H1 (cell line): ENCODE data around the gene CNGA2. TPM values are rescaled to one million over a fixed set of nuclear protein-coding genes. Genes with fewer than 3 reads are reported as not detected.

Source experiments
- CTCF ChIA-PET: fragments of 300-600 bp; sonication (Branson Sonifier 250); formaldehyde crosslinking; loops from one replicate; lab custom pipeline; 2021; ENCODE audit not compliant: partially characterized antibody; lab: Charles Lee
- POLR2A ChIA-PET: fragments of 300-600 bp; sonication (Branson Sonifier 250); formaldehyde crosslinking; loops from one replicate; lab custom pipeline; 2021; ENCODE audit warnings: inconsistent platforms; ENCODE audit not compliant: partially characterized antibody; lab: Charles Lee
- DNase-seq, 2 experiments: peaks; one replicate each; pipeline versions ENCODE4 v3.0.0 to v3.0.0-alpha.2; 2010 to 2022; ENCODE audit warnings: low spot score in 2 of 2, low read depth in 1 of 2, mixed read lengths in 1 of 2
- FAIRE-seq: peaks from 2 replicates; lab custom pipeline; 2011; peaks lifted over from hg19 to GRCh38; lab: Jason Lieb, UNC
- H2AFZ ChIP-seq: 2 replicates; pipeline ENCODE4 v1.8.1; 2012; ENCODE audit warnings: low read length, inconsistent platforms
- H2AK5ac ChIP-seq: 2 replicates; pipeline ENCODE4 v1.6.1; 2013; ENCODE audit warnings: low read depth, low read length
- H2BK120ac ChIP-seq: replicated peaks from 2 replicates; pipeline ENCODE3; 2013; ENCODE audit warnings: low read depth, low read length, inconsistent platforms
- H2BK12ac ChIP-seq: 2 replicates; pipeline ENCODE4 v1.6.1; 2013; ENCODE audit warnings: low read depth, low read length
- H2BK15ac ChIP-seq: 2 replicates; pipeline ENCODE4 v1.6.1; 2013; ENCODE audit warnings: low read length
- H2BK20ac ChIP-seq: 2 replicates; pipeline ENCODE4 v1.6.1; 2013; ENCODE audit warnings: low read length
- H2BK5ac ChIP-seq: 2 replicates; pipeline ENCODE4 v1.6.1; 2013; ENCODE audit warnings: low read depth, low read length
- H3K14ac ChIP-seq: 2 replicates; pipeline ENCODE4 v1.6.1; 2013; ENCODE audit warnings: inconsistent platforms; ENCODE audit not compliant: insufficient read length
- H3K18ac ChIP-seq: 2 replicates; pipeline ENCODE4 v1.6.1; 2013; ENCODE audit warnings: low read length; ENCODE audit errors: extremely low read depth
- H3K23ac ChIP-seq: 2 replicates; pipeline ENCODE4 v1.6.1; 2013; ENCODE audit warnings: inconsistent platforms; ENCODE audit not compliant: insufficient read length
- H3K23me2 ChIP-seq: 2 replicates; pipeline ENCODE4 v1.6.1; 2013; ENCODE audit warnings: low read depth, low read length
- H3K27ac ChIP-seq: 2 replicates; pipeline ENCODE4 v1.6.1; 2011; ENCODE audit warnings: low read depth, low read length, inconsistent platforms
- H3K27me3 ChIP-seq, 4 experiments: replicated peaks in 1 of 4; 1 replicate in 1 of 4; 2 replicates in 3 of 4; pipeline versions ENCODE4 v1.6.1 to v1.8.1; 2011 to 2013; ENCODE audit warnings: low read length in 3 of 4, mild to moderate bottlenecking in 3 of 4, inconsistent platforms in 2 of 4, mixed read lengths in 2 of 4, moderate library complexity in 1 of 4; ENCODE audit not compliant: control insufficient read depth in 3 of 4, insufficient read depth in 3 of 4; ENCODE audit errors: extremely low read depth in 1 of 4
- H3K36me3 ChIP-seq, 4 experiments: 2 replicates each; pipeline versions ENCODE4 v1.6.1 to v1.8.1; 2011 to 2013; ENCODE audit warnings: mild to moderate bottlenecking in 4 of 4, low read length in 3 of 4, moderate library complexity in 2 of 4, control low read depth in 1 of 4, inconsistent platforms in 1 of 4; ENCODE audit not compliant: insufficient read depth in 4 of 4, control insufficient read depth in 2 of 4
- H3K4ac ChIP-seq: replicated peaks from 2 replicates; pipeline ENCODE3; 2013; ENCODE audit warnings: low read length, low read depth, mixed read lengths, inconsistent platforms; ENCODE audit not compliant: insufficient read length
- H3K4me1 ChIP-seq, 4 experiments: replicated peaks in 1 of 4; 1 replicate in 1 of 4; 2 replicates in 3 of 4; pipeline versions ENCODE4 v1.6.1 to v1.8.1; 2011 to 2013; ENCODE audit warnings: low read length in 3 of 4, inconsistent platforms in 2 of 4, mixed read lengths in 1 of 4; ENCODE audit not compliant: insufficient read depth in 4 of 4, control insufficient read depth in 3 of 4
- H3K4me2 ChIP-seq, 2 experiments: 2 replicates each; pipeline versions ENCODE4 v1.6.1 to v1.8.1; 2011 to 2013; ENCODE audit warnings: low read depth in 2 of 2, low read length in 2 of 2, control low read depth in 1 of 2, inconsistent platforms in 1 of 2, mild to moderate bottlenecking in 1 of 2; ENCODE audit not compliant: insufficient read depth in 1 of 2
- H3K4me3 ChIP-seq, 4 experiments: fragments of 200-600, 300-600 bp in 1 of 4; sonication (generic), shearing (Covaris generic), sonication (Bioruptor Twin) in 1 of 4; 2 replicates each; pipeline versions ENCODE4 v1.5.1 to v1.8.1; 2011 to 2016; ENCODE audit warnings: low read length in 4 of 4, low read depth in 3 of 4, control low read depth in 2 of 4, inconsistent platforms in 2 of 4, mild to moderate bottlenecking in 2 of 4, mixed read lengths in 1 of 4, moderate library complexity in 1 of 4; ENCODE audit not compliant: insufficient read depth in 2 of 4; ENCODE audit errors: extremely low read depth in 1 of 4
- H3K56ac ChIP-seq: replicated peaks from 2 replicates; pipeline ENCODE3; 2013; ENCODE audit warnings: low read depth, mild to moderate bottlenecking, mixed read lengths, low read length, inconsistent platforms; ENCODE audit not compliant: insufficient read length
- H3K79me1 ChIP-seq: 2 replicates; pipeline ENCODE4 v1.6.1; 2013; ENCODE audit warnings: low read depth, low read length, control low read depth
- H3K79me2 ChIP-seq, 2 experiments: 2 replicates each; pipeline versions ENCODE4 v1.6.1 to v1.8.1; 2012 to 2013; ENCODE audit warnings: low read length in 2 of 2, mild to moderate bottlenecking in 2 of 2, inconsistent platforms in 1 of 2; ENCODE audit not compliant: insufficient read depth in 2 of 2, control insufficient read depth in 1 of 2
- H3K9ac ChIP-seq, 4 experiments: replicated peaks in 1 of 4; 1 replicate in 1 of 4; 2 replicates in 3 of 4; pipeline versions ENCODE4 v1.6.1 to v1.8.1; 2011 to 2013; ENCODE audit warnings: low read depth in 3 of 4, low read length in 3 of 4, control low read depth in 2 of 4, mild to moderate bottlenecking in 2 of 4, moderate library complexity in 2 of 4, inconsistent platforms in 1 of 4; ENCODE audit errors: extremely low read depth in 1 of 4
- H3K9me3 ChIP-seq, 2 experiments: 2 replicates each; pipeline versions ENCODE4 v1.6.1 to v1.8.1; 2012 to 2013; ENCODE audit warnings: mild to moderate bottlenecking in 2 of 2, moderate library complexity in 2 of 2, control low read depth in 1 of 2, inconsistent platforms in 1 of 2, low read depth in 1 of 2, low read length in 1 of 2, mixed read lengths in 1 of 2; ENCODE audit not compliant: insufficient read depth in 2 of 2
- H4K20me1 ChIP-seq, 2 experiments: replicated peaks in 1 of 2; 2 replicates each; pipeline versions ENCODE3 to v1.8.1; 2011 to 2013; ENCODE audit warnings: inconsistent platforms in 2 of 2, low read length in 2 of 2, mild to moderate bottlenecking in 1 of 2; ENCODE audit not compliant: insufficient read depth in 2 of 2, control insufficient read depth in 1 of 2
- H4K5ac ChIP-seq: 2 replicates; pipeline ENCODE4 v1.6.1; 2013; ENCODE audit warnings: low read length, low read depth, mixed read lengths, inconsistent platforms; ENCODE audit not compliant: insufficient read length
- H4K8ac ChIP-seq: 2 replicates; pipeline ENCODE4 v1.8.0; 2013; ENCODE audit warnings: mild to moderate bottlenecking, moderate library complexity, low read length, inconsistent platforms; ENCODE audit not compliant: insufficient read depth; ENCODE audit errors: extremely low read depth
- H4K91ac ChIP-seq: replicated peaks from 2 replicates; pipeline ENCODE3; 2013; ENCODE audit warnings: low read length, mixed read lengths, inconsistent platforms; ENCODE audit not compliant: insufficient read length
- BACH1 ChIP-seq: IDR thresholded peaks from 2 replicates; pipeline ENCODE4 v1.6.1; 2012; ENCODE audit warnings: low read length, improper control_type of control experiment
- BCL11A ChIP-seq, 2 experiments: IDR thresholded peaks; one replicate each; pipeline ENCODE4 v1.6.1; 2011; ENCODE audit warnings: low read depth in 2 of 2, low read length in 2 of 2, mild to moderate bottlenecking in 2 of 2
- EGR1 ChIP-seq: IDR thresholded peaks from 2 replicates; pipeline ENCODE4 v1.6.1; 2011; ENCODE audit warnings: low read depth, low read length, borderline replicate concordance
- HDAC6 ChIP-seq: IDR thresholded peaks from one replicate; pipeline ENCODE4 v1.7.1; 2012; ENCODE audit warnings: low read depth, mild to moderate bottlenecking, inconsistent platforms, low read length, moderate library complexity
- PHF8 ChIP-seq: fragments of 200-600 bp; sonication (generic); conservative IDR thresholded peaks from 2 replicates; pipeline ENCODE4 v1.7.1; 2012; ENCODE audit warnings: low read depth, mild to moderate bottlenecking, inconsistent platforms, low read length, moderate library complexity
- RAD21 ChIP-seq, 2 experiments: IDR thresholded peaks in 1 of 2; conservative IDR thresholded peaks in 1 of 2; 2 replicates each; pipeline ENCODE4 v1.6.1; 2011; ENCODE audit warnings: low read depth in 2 of 2, low read length in 2 of 2, improper control_type of control experiment in 1 of 2, inconsistent platforms in 1 of 2, mild to moderate bottlenecking in 1 of 2, moderate library complexity in 1 of 2
- SAP30 ChIP-seq: fragments of 300-600 bp; sonication (generic); IDR thresholded peaks from 2 replicates; pipeline ENCODE4 v1.7.1; 2012; ENCODE audit warnings: low read length, moderate library complexity, mild to moderate bottlenecking, inconsistent platforms; ENCODE audit not compliant: insufficient read depth, insufficient replicate concordance
- SIX5 ChIP-seq: IDR thresholded peaks from 2 replicates; pipeline ENCODE4 v1.6.1; 2011; ENCODE audit warnings: mild to moderate bottlenecking, low read depth, low read length
- SUZ12 ChIP-seq: fragments of 200-600 bp; sonication (generic); IDR thresholded peaks from 2 replicates; pipeline ENCODE4 v1.6.1; 2012; ENCODE audit warnings: mild to moderate bottlenecking, inconsistent platforms, low read length, moderate library complexity, mixed read lengths
- TEAD4 ChIP-seq: IDR thresholded peaks from 2 replicates; pipeline ENCODE4 v1.6.1; 2012; ENCODE audit warnings: low read depth, low read length, inconsistent platforms, mixed read lengths
- USF2 ChIP-seq: IDR thresholded peaks from 2 replicates; pipeline ENCODE4 v1.6.1; 2011; ENCODE audit warnings: low read length, improper control_type of control experiment
- WGBS, 2 experiments: shearing (Covaris generic) in 1 of 2; methylation state at CpG; one replicate each; pipeline versions ENCODE4 v1.1.6 to v1.1.7; 2013 to 2015; ENCODE audit warnings: low lambda C conversion rate in 2 of 2, mixed read lengths in 2 of 2, inconsistent platforms in 1 of 2, low coverage in 1 of 2, missing lambda C conversion rate in 1 of 2; ENCODE audit not compliant: insufficient replicate concordance in 2 of 2, insufficient coverage in 1 of 2, insufficient read length in 1 of 2; ENCODE audit errors: extremely low coverage in 1 of 2, missing lambda C conversion rate in 1 of 2; 5-methylcytosine and 5-hydroxymethylcytosine counted together
- polyA plus RNA-seq, 7 experiments: library from polyadenylated mRNA; depleted of rRNA in 3 of 7; stranded (reverse) in 5 of 7; unstranded in 2 of 7; fragments of >200 nt in 5 of 7; fragments of 200-250 nt in 2 of 7; gene quantifications; 1 replicate in 5 of 7; 2 replicates in 1 of 7; 4 replicates in 1 of 7; pipeline versions ENCODE4 v1.2.1 to v1.2.3, GENCODE V29; 2011 to 2013; ENCODE audit warnings: missing spikeins in 2 of 7, mixed read lengths in 2 of 7
- total RNA-seq: library from RNA; stranded (reverse); fragmentation: NEBNext Ultra II Directional; extraction: Animal tissue kit (Norgen Biotek cat#: 25700); gene quantifications from 2 replicates; pipeline ENCODE4 v1.2.1, GENCODE V29; 2021

The CNGA2 gene
- total and polyA plus RNA-seq, 2 of the 8 experiments (the other 6 are each of a cell fraction or from before 2014, with no cell fraction given) = not detected

- no peak overlapping the region for H2BK12ac ChIP-seq
- H2BK120ac ChIP-seq = no peak overlapping the region
- H2BK20ac ChIP-seq = no peak overlapping the region
- ChIA-PET CTCF (interaction anchor here (0.6 to 2.6 kb wide), 8 partner anchors 9 to 1106 kb away, joined by 3 to 9 read pairs (median 5); no protein-coding TSS in a partner anchor), POLR2A (no interaction called here)
- H3K27ac ChIP-seq = no peak overlapping the region
- H4K91ac ChIP-seq = no peak overlapping the region
- H3K18ac ChIP-seq = no peak overlapping the region
- no peak overlapping the region for H3K23ac ChIP-seq
- no peak overlapping the region for H4K5ac ChIP-seq
- DNase-seq (no peak), FAIRE-seq (no peak)
- peaks cover 0 to 4% (median 1%) of the 10 kb centered on the region in 4 experiments; a peak in 3 of 7 replicates for H3K4me1 ChIP-seq
- H3K27me3 ChIP-seq = no peaks in the 10 kb centered on the region
- no peak overlapping the region for H2AK5ac ChIP-seq
- H3K4me2 ChIP-seq = no peak overlapping the region
- no peak overlapping the region for H4K8ac ChIP-seq
- H3K9ac ChIP-seq = no peak overlapping the region
- H2AFZ ChIP-seq = no peak overlapping the region
- H2BK15ac ChIP-seq = no peak overlapping the region
- 40% methylated on average over 1 of the region's 2 CpGs; no CpG with 5 or more reads in 1 of the 2 experiments for WGBS, 2 experiments
- TF ChIP-seq RAD21 (IDR thresholded peaks at IDR 0.05 in 1 of 2, conservative IDR thresholded peaks at IDR 0.05 in 1 of 2; ENCODE audit: low read depth in 2 of 2, low read length in 2 of 2) (no peak), HDAC6 (no peak), BACH1 (no peak), USF2 (no peak), SIX5 (no peak), SAP30 (no peak), PHF8 (no peak), BCL11A (IDR thresholded peaks at IDR 0.05; ENCODE audit: low read depth in 2 of 2, low read length in 2 of 2) (no peak), TEAD4 (no peak), EGR1 (no peak), SUZ12 (no peak)
- no peaks in the 10 kb centered on the region for H3K23me2 ChIP-seq
- H3K4me3 ChIP-seq = no peak overlapping the region
- no peak overlapping the region for H3K4ac ChIP-seq
- no peak overlapping the region for H3K56ac ChIP-seq
- no peak overlapping the region for H3K14ac ChIP-seq
- H3K79me1 ChIP-seq = no peaks in the 10 kb centered on the region
- H3K36me3 ChIP-seq = no peaks in the 10 kb centered on the region
- H3K9me3 ChIP-seq = no peaks in the 10 kb centered on the region
- H3K79me2 ChIP-seq = no peaks in the 10 kb centered on the region
- no peaks in the 10 kb centered on the region for H4K20me1 ChIP-seq
- no peak overlapping the region for H2BK5ac ChIP-seq
These were observed 22.8 kb upstream of the CNGA2 start for GRCh38 chrX:151711787-151712186.
